ENCODE results near the gene NTN4. TPM values are rescaled to one million over a fixed set of nuclear protein-coding genes. Genes with fewer than 3 reads are reported as not detected.

NTN4 gene
- total RNA-seq, 1 experiment from 2014 or later, result 9.6 TPM

DNA sequence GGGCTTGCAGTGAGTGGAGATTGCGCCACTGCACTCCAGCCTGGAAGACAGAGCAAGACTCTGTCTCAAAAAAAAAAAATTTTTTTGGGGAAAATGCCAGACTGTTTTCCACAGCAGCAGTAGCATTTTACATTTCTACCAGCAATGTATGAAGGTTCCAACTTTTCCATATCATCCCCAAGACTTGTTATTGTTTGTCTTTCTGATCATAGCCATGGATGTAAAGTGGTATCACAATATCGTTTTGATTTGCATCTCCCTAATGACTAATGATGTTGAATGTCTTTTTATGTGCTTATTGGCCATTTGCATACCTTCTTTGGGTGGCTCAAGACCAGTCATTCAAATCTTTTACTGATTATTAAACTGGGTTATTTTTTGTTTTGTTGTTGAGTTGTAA, 63.7 kb downstream of the NTN4 start:
- peaks cover 33% of the 10 kb centered on the region for H3K4me1 ChIP-seq (ENCODE audit: insufficient read depth, low read length, poor library complexity, severe bottlenecking)
- TF ChIP-seq, protein P1, sequence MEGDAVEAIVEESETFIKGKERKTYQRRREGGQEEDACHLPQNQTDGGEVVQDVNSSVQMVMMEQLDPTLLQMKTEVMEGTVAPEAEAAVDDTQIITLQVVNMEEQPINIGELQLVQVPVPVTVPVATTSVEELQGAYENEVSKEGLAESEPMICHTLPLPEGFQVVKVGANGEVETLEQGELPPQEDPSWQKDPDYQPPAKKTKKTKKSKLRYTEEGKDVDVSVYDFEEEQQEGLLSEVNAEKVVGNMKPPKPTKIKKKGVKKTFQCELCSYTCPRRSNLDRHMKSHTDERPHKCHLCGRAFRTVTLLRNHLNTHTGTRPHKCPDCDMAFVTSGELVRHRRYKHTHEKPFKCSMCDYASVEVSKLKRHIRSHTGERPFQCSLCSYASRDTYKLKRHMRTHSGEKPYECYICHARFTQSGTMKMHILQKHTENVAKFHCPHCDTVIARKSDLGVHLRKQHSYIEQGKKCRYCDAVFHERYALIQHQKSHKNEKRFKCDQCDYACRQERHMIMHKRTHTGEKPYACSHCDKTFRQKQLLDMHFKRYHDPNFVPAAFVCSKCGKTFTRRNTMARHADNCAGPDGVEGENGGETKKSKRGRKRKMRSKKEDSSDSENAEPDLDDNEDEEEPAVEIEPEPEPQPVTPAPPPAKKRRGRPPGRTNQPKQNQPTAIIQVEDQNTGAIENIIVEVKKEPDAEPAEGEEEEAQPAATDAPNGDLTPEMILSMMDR (conservative IDR thresholded peaks at IDR 0.05; ENCODE audit: low read depth, low read length), result no peak
- no peak for TF ChIP-seq EZH2 (IDR thresholded peaks at IDR 0.05; ENCODE audit: borderline replicate concordance, low read depth, low read length, poor library complexity, severe bottlenecking)
- DNase-seq (ENCODE audit: low spot score), result no peak
- ChIA-PET POLR2A (ENCODE audit: low non-redundant PET) (no interaction called here), CTCF (no interaction called here)
- intact Hi-C loops (cut with micrococcal nuclease; ENCODE audit: unreplicated experiment), result no loop called here
- H3K36me3 ChIP-seq (ENCODE audit: insufficient read depth, low read length, poor library complexity, severe bottlenecking), result peaks cover 16% of the 10 kb centered on the region
- peaks cover 15% of the 10 kb centered on the region for H3K9me3 ChIP-seq (ENCODE audit: low read depth, low read length, poor library complexity, severe bottlenecking)
- BruUV-seq (replicated peaks), result no TSS peak
- no peak overlapping the region for H3K27ac ChIP-seq (ENCODE audit: low read depth, low read length, poor library complexity, severe bottlenecking)
- H3K4me3 ChIP-seq (ENCODE audit: low read depth, low read length, poor library complexity, severe bottlenecking), result no peak overlapping the region
- peaks cover 6% of the 10 kb centered on the region for H3K27me3 ChIP-seq (replicated peaks; ENCODE audit: insufficient read depth, low read depth, low read length, poor library complexity)

DNA sequence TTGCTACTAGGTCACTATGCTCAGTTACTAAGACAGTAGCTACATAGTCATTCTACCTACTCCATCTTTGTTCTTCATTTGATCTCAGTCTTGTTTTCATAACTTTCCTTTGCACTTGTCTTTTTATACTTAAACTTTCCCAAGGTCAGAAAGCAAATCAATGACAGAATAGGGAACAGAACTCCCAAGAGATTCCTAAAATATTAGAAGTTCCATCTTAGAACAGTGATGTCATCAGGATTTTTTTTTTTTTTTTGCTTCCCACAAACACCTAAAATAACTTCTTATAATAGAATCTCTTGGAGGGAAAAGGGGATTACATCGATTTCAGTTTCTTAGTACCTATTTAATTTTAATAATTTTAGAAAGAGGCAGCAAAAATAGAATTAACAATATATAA, 65.8 kb downstream of the NTN4 start:
- H3K4me1 ChIP-seq (ENCODE audit: insufficient read depth, low read length, poor library complexity, severe bottlenecking), result peaks cover 36% of the 10 kb centered on the region
- peak overlapping the region; percentile 38 for H3K27ac ChIP-seq (ENCODE audit: low read depth, low read length, poor library complexity, severe bottlenecking)
- CTCF ChIA-PET, result no interaction called here
- no peak for DNase-seq (ENCODE audit: low spot score)
- H3K27me3 ChIP-seq (replicated peaks; ENCODE audit: insufficient read depth, low read depth, low read length, poor library complexity), result no peaks in the 10 kb centered on the region
- TF ChIP-seq, protein P1 (conservative IDR thresholded peaks at IDR 0.05; ENCODE audit: low read depth, low read length), result no peak
- no peak for TF ChIP-seq EZH2 (IDR thresholded peaks at IDR 0.05; ENCODE audit: borderline replicate concordance, low read depth, low read length, poor library complexity, severe bottlenecking)
- H3K36me3 ChIP-seq (ENCODE audit: insufficient read depth, low read length, poor library complexity, severe bottlenecking), result peaks cover 16% of the 10 kb centered on the region
- intact Hi-C loops (cut with micrococcal nuclease; ENCODE audit: unreplicated experiment), result no loop called here
- H3K4me3 ChIP-seq (ENCODE audit: low read depth, low read length, poor library complexity, severe bottlenecking), result no peak overlapping the region
- peaks cover 15% of the 10 kb centered on the region for H3K9me3 ChIP-seq (ENCODE audit: low read depth, low read length, poor library complexity, severe bottlenecking)
- BruUV-seq (replicated peaks), result no TSS peak
- POLR2A ChIA-PET (ENCODE audit: low non-redundant PET), result interaction anchor here (0.6 kb wide), 1 partner anchor 111 kb away, joined by 8 read pairs; no protein-coding TSS in a partner anchor

DNA sequence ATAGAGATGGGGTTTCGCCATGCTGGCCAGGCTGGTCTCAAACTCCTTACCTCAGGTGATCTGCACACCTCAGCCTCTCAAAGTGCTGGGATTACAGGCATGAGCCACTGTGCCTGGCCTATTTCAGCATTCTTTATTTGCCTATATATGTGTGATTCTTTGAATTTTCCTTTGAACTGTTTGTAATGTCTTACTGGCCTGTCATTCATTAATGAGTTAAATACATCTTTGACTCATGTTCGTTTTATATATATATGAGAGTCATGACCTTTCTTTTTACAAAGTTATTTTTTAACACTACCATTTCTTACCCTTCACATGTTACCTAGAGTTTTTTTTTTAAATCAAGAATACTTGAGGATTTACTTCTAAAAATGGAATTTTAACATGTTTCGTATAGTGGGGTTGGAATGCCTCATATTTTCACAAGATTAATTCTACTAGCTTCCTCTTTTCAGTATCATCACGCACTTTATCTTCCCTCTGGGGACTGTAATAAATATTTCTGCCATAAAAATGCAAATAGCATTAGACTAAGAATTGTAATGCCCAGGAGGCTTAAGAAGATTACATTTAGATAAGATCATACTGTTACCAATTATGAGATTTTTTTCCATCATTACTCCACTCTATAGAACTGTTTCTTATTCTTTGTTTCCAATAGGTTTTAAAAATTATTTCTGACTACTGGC, 66.7 kb downstream of the NTN4 start:
- H3K27ac ChIP-seq (ENCODE audit: low read depth, low read length, poor library complexity, severe bottlenecking), result peak overlapping the region; percentile 66
- H3K27me3 ChIP-seq (replicated peaks; ENCODE audit: insufficient read depth, low read depth, low read length, poor library complexity), result no peaks in the 10 kb centered on the region
- no peak overlapping the region for H3K4me3 ChIP-seq (ENCODE audit: low read depth, low read length, poor library complexity, severe bottlenecking)
- TF ChIP-seq EZH2 (IDR thresholded peaks at IDR 0.05; ENCODE audit: borderline replicate concordance, low read depth, low read length, poor library complexity, severe bottlenecking), result no peak
- TF ChIP-seq, protein P1 (conservative IDR thresholded peaks at IDR 0.05; ENCODE audit: low read depth, low read length), result no peak
- peak; percentile 90 for DNase-seq (ENCODE audit: low spot score)
- intact Hi-C loops (cut with micrococcal nuclease; ENCODE audit: unreplicated experiment), result no loop called here
- peaks cover 16% of the 10 kb centered on the region for H3K36me3 ChIP-seq (ENCODE audit: insufficient read depth, low read length, poor library complexity, severe bottlenecking)
- peaks cover 15% of the 10 kb centered on the region for H3K9me3 ChIP-seq (ENCODE audit: low read depth, low read length, poor library complexity, severe bottlenecking)
- POLR2A ChIA-PET (ENCODE audit: low non-redundant PET), result interaction anchor here (0.6 kb wide), 1 partner anchor 110 kb away, joined by 8 read pairs; no protein-coding TSS in a partner anchor
- H3K4me1 ChIP-seq (ENCODE audit: insufficient read depth, low read length, poor library complexity, severe bottlenecking), result peaks cover 36% of the 10 kb centered on the region
- CTCF ChIA-PET, result no interaction called here
- BruUV-seq (replicated peaks), result no TSS peak
